IPS DF 4.7 (cell line): ENCODE data around the gene PDE12.
A peak's percentile ranks its signal among the peaks of the same experiment; 100 is the strongest.

Experiments used
- DNase-seq: peaks from one replicate; pipeline ENCODE4 v3.0.0-alpha.2; 2013; ENCODE audit warnings: low spot score; ENCODE audit errors: extremely low read depth

Gene PDE12

GRCh38 chr3:57555738-57556458 lies at the start of gene PDE12:
TSS of gene PDE12 (plus strand) at chr3:57556274. CDS start at chr3:57556380, 106 bp downstream.
- peak; percentile 46 for DNase-seq

- no peak for DNase-seq
These were observed 43.9 kb upstream of the PDE12 start for GRCh38 chr3:57512166-57512565.

GRCh38 chr3:57518276-57518915 lies 37.7 kb upstream of the PDE12 start:
- DNase-seq = no peak

- DNase-seq = no peak
These were observed 25.9 kb upstream of the PDE12 start for GRCh38 chr3:57530071-57530608.

- no peak for DNase-seq
These were observed 17.6 kb upstream of the PDE12 start for GRCh38 chr3:57538465-57538864.

- peak; percentile 64 for DNase-seq
These were observed 11.6 kb upstream of the PDE12 start, which contains the start of gene DNAH12 for GRCh38 chr3:57544181-57545125. TSS of gene DNAH12 (minus strand) at chr3:57544344. CDS start at chr3:57542870, 1,474 bp downstream.

GRCh38 chr3:57545636-57546268 lies 10.3 kb upstream of the PDE12 start:
- DNase-seq = no peak

GRCh38 chr3:57546616-57547015 lies 9.5 kb upstream of the PDE12 start:
- no peak for DNase-seq

- DNase-seq = no peak
These were observed 768 bp upstream of the PDE12 start for GRCh38 chr3:57555306-57555705.

GRCh38 chr3:57556459-57557084 lies 498 bp downstream of the PDE12 start:
- DNase-seq = no peak

GRCh38 chr3:57557085-57557537 lies 1.0 kb downstream of the PDE12 start:
- no peak for DNase-seq

GRCh38 chr3:57559526-57559925 lies 3.5 kb downstream of the PDE12 start:
- no peak for DNase-seq

- no peak for DNase-seq
These were observed 13.9 kb downstream of the PDE12 start for GRCh38 chr3:57569859-57570450.

- DNase-seq = no peak
These were observed 14.8 kb downstream of the PDE12 start for GRCh38 chr3:57570878-57571277.

- no peak for DNase-seq
These were observed 16.0 kb downstream of the PDE12 start for GRCh38 chr3:57572096-57572495.

- no peak for DNase-seq
These were observed 20.0 kb downstream of the PDE12 start for GRCh38 chr3:57575966-57576626.

- DNase-seq = no peak
These were observed 21.7 kb downstream of the PDE12 start for GRCh38 chr3:57577801-57578200.

GRCh38 chr3:57582474-57583168 lies 26.5 kb downstream of the PDE12 start:
- DNase-seq = no peak

- DNase-seq = no peak
These were observed 27.5 kb downstream of the PDE12 start for GRCh38 chr3:57583544-57583943.
